Effector memory CD4-positive, alpha-beta T cell (primary cell): Measurements from ENCODE around the gene RAD1.
A peak's percentile ranks its signal among the peaks of the same experiment; 100 is the strongest.

Experiments used
- DNase-seq, 3 donors: peaks; one replicate each; pipeline ENCODE4 v3.0.0-alpha.2; 2020
- H3K27ac ChIP-seq: 2 replicates; pipeline ENCODE4 v1.7.0; 2013; ENCODE audit warnings: mild to moderate bottlenecking, low read length, moderate library complexity; ENCODE audit not compliant: insufficient read depth, poor library complexity, severe bottlenecking
- H3K27me3 ChIP-seq: replicated peaks from 2 replicates; pipeline ENCODE4 v1.7.0; 2013; ENCODE audit warnings: mild to moderate bottlenecking, low read length; ENCODE audit not compliant: insufficient read depth, control insufficient read depth, poor library complexity, severe bottlenecking
- H3K36me3 ChIP-seq: 2 replicates; pipeline ENCODE4 v1.7.0; 2013; ENCODE audit warnings: mild to moderate bottlenecking, low read length, moderate library complexity; ENCODE audit not compliant: control insufficient read depth, insufficient read depth
- H3K4me1 ChIP-seq: 2 replicates; pipeline ENCODE4 v1.7.0; 2013; ENCODE audit warnings: low read length, mild to moderate bottlenecking; ENCODE audit not compliant: control insufficient read depth, insufficient read depth, poor library complexity, severe bottlenecking
- H3K4me3 ChIP-seq: 2 replicates; pipeline ENCODE4 v1.7.0; 2013; ENCODE audit warnings: low read length, low read depth, mild to moderate bottlenecking; ENCODE audit not compliant: insufficient read depth, poor library complexity, severe bottlenecking
- H3K9me3 ChIP-seq: 2 replicates; pipeline ENCODE4 v1.7.0; 2013; ENCODE audit warnings: mild to moderate bottlenecking, low read length, moderate library complexity; ENCODE audit not compliant: control insufficient read depth
- total RNA-seq, 3 donors: gene quantifications; one replicate each; lab custom pipeline; 2026; lab: John Stamatoyannopoulos, UW

Gene RAD1
- total RNA-seq: 14.9 to 20.1 (median 17.8) reads per million in 3 donors

GRCh38 chr5:34915139-34915855, at the start of gene RAD1, which contains the start of gene BRIX1:
Gene RAD1, minus strand, starts transcription at chr5:34915504. Its CDS starts 612 bp downstream, at chr5:34914892.
Gene BRIX1, plus strand, starts transcription at chr5:34915711. Its CDS starts 28 bp downstream, at chr5:34915739.
- Histone ChIP-seq H3K4me3 (peak within 1 kb of the TSS; percentile 78), H3K36me3 (peaks cover 21% of the 10 kb centered on the region), H3K27ac (peak within 1 kb of the TSS; percentile 77), H3K9me3 (no peaks in the 10 kb centered on the region), H3K27me3 (no peaks in the 10 kb centered on the region), H3K4me1 (peaks cover 19% of the 10 kb centered on the region)
- peak; percentile 88 to 89 (median 88) for DNase-seq

DNA sequence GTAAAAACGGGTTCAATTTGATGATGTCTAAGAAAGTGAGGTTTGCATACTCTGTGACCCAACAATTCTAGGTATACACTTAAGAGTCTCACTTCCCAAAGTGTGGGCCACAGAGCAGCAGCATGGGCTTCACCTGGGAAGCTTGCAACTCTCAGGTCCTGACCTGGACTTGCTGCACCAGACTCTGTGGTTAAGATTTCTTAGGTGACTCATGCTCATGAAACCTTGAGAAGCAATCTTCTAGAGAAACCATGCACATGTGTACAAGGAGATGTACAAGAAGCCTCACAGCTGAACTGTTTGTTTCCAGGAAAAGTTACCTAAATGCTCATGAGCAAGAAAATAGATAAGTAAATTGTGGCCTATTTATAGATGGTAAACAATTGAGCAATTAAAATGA, 44.0 kb upstream of the RAD1 start:
- no peaks in the 10 kb centered on the region for H3K9me3 ChIP-seq
- no peak overlapping the region for H3K4me3 ChIP-seq
- DNase-seq: no peak
- H3K27me3 ChIP-seq: no peaks in the 10 kb centered on the region
- no peak overlapping the region for H3K27ac ChIP-seq
- no peaks in the 10 kb centered on the region for H3K4me1 ChIP-seq
- H3K36me3 ChIP-seq: peaks cover 9% of the 10 kb centered on the region

DNA sequence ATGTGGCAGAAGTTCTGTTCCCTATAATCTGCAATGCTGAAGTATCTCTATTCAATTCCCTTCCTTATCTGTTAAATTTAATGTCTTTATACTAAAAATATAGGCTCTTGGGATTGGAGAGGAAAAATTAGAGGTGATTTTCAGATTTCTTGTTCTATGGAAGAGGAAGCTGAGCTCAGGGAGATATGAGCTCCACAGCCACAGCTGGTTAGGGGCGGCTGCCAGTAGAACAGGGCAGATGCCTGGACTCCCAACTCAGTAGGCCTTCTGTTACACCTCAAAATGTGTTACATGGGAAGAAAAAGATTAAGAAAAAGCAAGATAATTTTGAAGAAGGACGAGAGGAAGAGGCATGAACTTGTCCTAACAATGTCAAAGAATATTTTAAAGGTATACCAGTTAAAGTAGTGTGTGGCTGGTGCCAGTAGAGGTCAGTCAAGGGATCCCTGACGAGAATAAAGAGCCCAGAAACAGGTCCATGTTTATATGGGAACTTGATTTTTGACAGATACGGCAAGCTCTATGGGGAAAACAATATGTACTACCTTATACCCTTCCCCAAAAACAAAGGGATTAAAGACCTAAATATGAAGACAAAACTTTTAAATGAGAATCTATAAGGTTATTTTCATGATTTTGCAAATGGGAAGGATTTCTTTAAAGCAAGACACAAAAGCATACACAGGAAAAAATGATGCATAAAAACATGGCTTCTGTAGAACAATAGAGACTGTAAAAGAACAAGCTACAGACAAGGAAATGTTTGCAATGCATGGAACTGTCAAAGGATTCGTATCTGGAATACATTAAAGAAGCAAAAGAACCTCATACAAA, 42.8 kb upstream of the RAD1 start:
- no peak overlapping the region for H3K4me3 ChIP-seq
- H3K4me1 ChIP-seq: no peaks in the 10 kb centered on the region
- DNase-seq: no peak
- no peak overlapping the region for H3K27ac ChIP-seq
- no peaks in the 10 kb centered on the region for H3K27me3 ChIP-seq
- H3K36me3 ChIP-seq: peaks cover 13% of the 10 kb centered on the region
- no peaks in the 10 kb centered on the region for H3K9me3 ChIP-seq

DNA sequence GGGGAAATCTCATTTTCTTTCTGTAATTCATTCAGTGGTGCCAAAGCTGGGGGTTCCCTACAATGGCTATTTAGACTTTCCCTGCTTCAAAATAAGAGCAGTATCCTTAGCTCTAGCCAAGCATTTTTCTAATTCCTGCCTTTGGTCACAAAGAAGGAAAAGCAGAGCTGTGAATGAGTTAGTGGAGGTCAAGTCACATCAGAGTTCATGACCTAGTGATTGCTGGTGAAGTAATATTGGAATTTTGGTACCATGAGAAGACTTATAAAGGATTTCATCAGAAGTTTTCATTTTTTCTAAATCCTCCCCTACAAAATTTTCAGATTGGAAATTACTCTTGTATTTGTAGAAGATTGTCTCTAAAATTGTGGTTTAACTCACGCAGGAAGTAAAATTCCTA, 42.0 kb upstream of the RAD1 start:
- peaks cover 13% of the 10 kb centered on the region for H3K36me3 ChIP-seq
- H3K4me1 ChIP-seq: no peaks in the 10 kb centered on the region
- no peak overlapping the region for H3K27ac ChIP-seq
- H3K4me3 ChIP-seq: no peak overlapping the region
- H3K27me3 ChIP-seq: no peaks in the 10 kb centered on the region
- no peak for DNase-seq
- H3K9me3 ChIP-seq: no peaks in the 10 kb centered on the region

GRCh38 chr5:34944460-34945047, 29.2 kb upstream of the RAD1 start:
- Histone ChIP-seq H3K9me3 (no peaks in the 10 kb centered on the region), H3K36me3 (peaks cover 52% of the 10 kb centered on the region), H3K27me3 (no peaks in the 10 kb centered on the region), H3K4me3 (no peak overlapping the region), H3K27ac (no peak overlapping the region), H3K4me1 (no peaks in the 10 kb centered on the region)
- no peak for DNase-seq

DNA sequence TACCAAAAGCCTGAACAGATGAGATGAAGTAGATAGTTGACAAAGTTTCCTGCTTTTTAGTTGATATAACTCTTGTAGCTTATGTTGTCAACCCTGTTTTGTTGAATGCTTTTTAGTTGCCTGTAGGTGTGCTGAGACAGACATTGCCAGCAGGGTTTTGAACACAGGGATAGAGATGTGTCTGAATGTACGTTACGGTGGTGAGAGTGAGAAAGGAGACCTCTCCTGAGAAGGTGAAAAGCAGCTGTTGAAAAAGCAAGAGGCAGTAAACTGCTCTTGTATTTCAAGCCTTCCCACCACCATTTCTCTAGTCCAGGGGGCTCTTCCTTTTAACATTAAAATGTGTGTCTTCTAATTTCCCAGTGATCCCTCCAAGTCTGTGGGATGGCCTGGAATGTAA, 28.7 kb upstream of the RAD1 start:
- H3K4me1 ChIP-seq: no peaks in the 10 kb centered on the region
- peaks cover 47% of the 10 kb centered on the region for H3K36me3 ChIP-seq
- DNase-seq: no peak
- H3K4me3 ChIP-seq: no peak overlapping the region
- H3K27ac ChIP-seq: no peak overlapping the region
- no peaks in the 10 kb centered on the region for H3K9me3 ChIP-seq
- no peaks in the 10 kb centered on the region for H3K27me3 ChIP-seq

- peaks cover 64% of the 10 kb centered on the region for H3K36me3 ChIP-seq
- H3K9me3 ChIP-seq: no peaks in the 10 kb centered on the region
- no peak for DNase-seq
- H3K27ac ChIP-seq: no peak overlapping the region
- no peak overlapping the region for H3K4me3 ChIP-seq
- H3K4me1 ChIP-seq: no peaks in the 10 kb centered on the region
- H3K27me3 ChIP-seq: no peaks in the 10 kb centered on the region
Measured at GRCh38 chr5:34941936-34942335, 26.6 kb upstream of the RAD1 start.

GRCh38 chr5:34932947-34933346, 17.6 kb upstream of the RAD1 start:
- Histone ChIP-seq H3K4me3 (no peak overlapping the region), H3K4me1 (peaks cover 11% of the 10 kb centered on the region), H3K27ac (no peak overlapping the region), H3K9me3 (no peaks in the 10 kb centered on the region), H3K36me3 (peaks cover 23% of the 10 kb centered on the region), H3K27me3 (no peaks in the 10 kb centered on the region)
- no peak for DNase-seq

- Histone ChIP-seq H3K9me3 (no peaks in the 10 kb centered on the region), H3K36me3 (peaks cover 13% of the 10 kb centered on the region), H3K27me3 (no peaks in the 10 kb centered on the region), H3K4me1 (peaks cover 11% of the 10 kb centered on the region), H3K4me3 (peak overlapping the region; percentile 98), H3K27ac (no peak overlapping the region)
- no peak for DNase-seq
Measured at GRCh38 chr5:34930870-34931269, 15.6 kb upstream of the RAD1 start.

- peak overlapping the region; percentile 83 for H3K27ac ChIP-seq
- H3K4me3 ChIP-seq: peak overlapping the region; percentile 98
- H3K4me1 ChIP-seq: peaks cover 11% of the 10 kb centered on the region
- H3K9me3 ChIP-seq: no peaks in the 10 kb centered on the region
- H3K36me3 ChIP-seq: peaks cover 13% of the 10 kb centered on the region
- DNase-seq: no peak
- no peaks in the 10 kb centered on the region for H3K27me3 ChIP-seq
Measured at GRCh38 chr5:34930462-34930844, 15.1 kb upstream of the RAD1 start.
